Measurements from ENCODE around the gene ZPBP. TPM values are rescaled to one million over a fixed set of nuclear protein-coding genes. Genes with fewer than 3 reads are reported as not detected.

Gene ZPBP
- total and polyA plus RNA-seq, 2 of the 4 experiments (the other 2 are of a cell fraction) = not detected

- no CpG with 5 or more reads among the region's 8 CpGs for WGBS, 2 experiments (ENCODE audit: extremely low coverage in 2 of 2, insufficient read length in 1 of 2)
- DNase-seq (no peak), ATAC-seq (ENCODE audit: low read depth) (no peak)
- Histone ChIP-seq H4K5ac (ENCODE audit: low read depth, low read length) (no peak overlapping the region), H3K9ac (ENCODE audit: low read depth, low read length) (no peak overlapping the region), H4K8ac (ENCODE audit: low read depth in 2 of 2, low read length in 2 of 2) (no peak overlapping the region), H3K4me2 (ENCODE audit: low read depth, low read length) (no peak overlapping the region), H2BK20ac (ENCODE audit: low read depth, low read length) (no peak overlapping the region), H3K79me1 (ENCODE audit: low read depth in 1 of 2, low read length in 2 of 2) (no peaks in the 10 kb centered on the region), H3K4ac (ENCODE audit: low read depth, low read length) (no peak overlapping the region), H4K20me1 (ENCODE audit: insufficient read depth, low read length) (no peaks in the 10 kb centered on the region), H2BK5ac (ENCODE audit: low read depth, low read length, poor library complexity, severe bottlenecking) (no peak overlapping the region), H2AK9ac (replicated peaks; ENCODE audit: low read depth, low read length, poor library complexity) (no peak overlapping the region), H3K18ac (ENCODE audit: low read depth, low read length) (no peak overlapping the region), H4K91ac (ENCODE audit: insufficient read depth, low read depth, low read length) (no peak overlapping the region), H3K14ac (replicated peaks; ENCODE audit: low read depth, low read length) (no peak overlapping the region), H3K4me3 (ENCODE audit: insufficient read depth, low read depth, low read length) (no peak overlapping the region), H3K27ac (ENCODE audit: insufficient read depth, low read length) (no peak overlapping the region), H3K27me3 (ENCODE audit: control insufficient read depth, insufficient read depth, low read length) (no peaks in the 10 kb centered on the region), H3K4me1 (ENCODE audit: control insufficient read depth, insufficient read depth, low read length) (no peaks in the 10 kb centered on the region), H2AK5ac (ENCODE audit: low read depth, low read length) (no peak overlapping the region), H3K23ac (ENCODE audit: low read depth, low read length) (no peak overlapping the region), H2AFZ (replicated peaks; ENCODE audit: low read length, poor library complexity) (no peak overlapping the region), H3K36me3 (ENCODE audit: control insufficient read depth, insufficient read depth, low read length) (no peaks in the 10 kb centered on the region), H3K9me3 (ENCODE audit: control insufficient read depth, insufficient read depth, low read length) (peaks cover 6% of the 10 kb centered on the region; the same call in 1 of the 2 replicates), H3K9me1 (ENCODE audit: insufficient read depth, low read length) (no peaks in the 10 kb centered on the region), H2BK120ac (ENCODE audit: low read depth, low read length) (no peak overlapping the region), H3K56ac (ENCODE audit: extremely low read depth, insufficient read depth, low read length) (no peak overlapping the region), H2BK15ac (ENCODE audit: low read depth, low read length) (no peak overlapping the region)
- BruUV-seq (replicated peaks) = no TSS peak
- intact Hi-C loops (cut with micrococcal nuclease) (no loop called here), dilution Hi-C loops (cut with HindIII; ENCODE audit: low sequenced_read_pairs, unreplicated experiment) (no loop called here), in situ Hi-C loops (cut with MboI; ENCODE audit: low sequenced_read_pairs) (no loop called here)
- TF ChIP-seq RCOR1 (IDR thresholded peaks at IDR 0.05; ENCODE audit: insufficient replicate concordance, low read length) (no peak), NFE2L2 (IDR thresholded peaks at IDR 0.05; ENCODE audit: low read depth, low read length) (no peak), CEBPB (IDR thresholded peaks at IDR 0.05; ENCODE audit: low read depth, low read length) (no peak), POLR2A (IDR thresholded peaks at IDR 0.05; ENCODE audit: low read depth, low read length) (no peak), SMC3 (IDR thresholded peaks at IDR 0.05; ENCODE audit: low read depth, low read length) (no peak), MXI1 (IDR thresholded peaks at IDR 0.05; ENCODE audit: borderline replicate concordance, low read depth, low read length) (no peak), RFX5 (IDR thresholded peaks at IDR 0.05; ENCODE audit: low read depth, low read length) (no peak), FOS (IDR thresholded peaks at IDR 0.05; ENCODE audit: low read depth, low read length) (no peak), MAFK (IDR thresholded peaks at IDR 0.05; ENCODE audit: low read depth, low read length) (no peak), ELK1 (IDR thresholded peaks at IDR 0.05; ENCODE audit: borderline replicate concordance, low read depth, low read length) (no peak), USF2 (IDR thresholded peaks at IDR 0.05; ENCODE audit: low read depth, low read length) (no peak), BHLHE40 (IDR thresholded peaks at IDR 0.05; ENCODE audit: low read depth, low read length) (no peak), CHD1 (IDR thresholded peaks at IDR 0.05; ENCODE audit: low read depth, low read length) (no peak), CTCF (conservative IDR thresholded peaks at IDR 0.05; ENCODE audit: low read depth, low read length) (no peak), MAZ (IDR thresholded peaks at IDR 0.05; ENCODE audit: borderline replicate concordance, low read depth, low read length) (no peak), RAD21 (IDR thresholded peaks at IDR 0.05; ENCODE audit: low read length) (no peak)
- POLR2A ChIA-PET (ENCODE audit: unreplicated experiment) = no interaction called here
- CTCF ChIA-PET = no interaction called here
These were observed 181.1 kb downstream of the ZPBP start for GRCh38 chr7:49911909-49912308.

All from IMR-90 (cell line).